Keratinocyte (primary cell): ENCODE measurements around the gene NUP160. TPM values are rescaled to one million over a fixed set of nuclear protein-coding genes. Genes with fewer than 3 reads are reported as not detected.

ENCODE experiments used
- DNase-seq: peaks from one replicate; pipeline ENCODE4 v3.0.0-alpha.2; 2011; ENCODE audit warnings: low read depth, missing footprints, low spot score
- FAIRE-seq: peaks from 2 replicates; lab custom pipeline; 2011; peaks lifted over from hg19 to GRCh38; lab: Jason Lieb, UNC
- H2AFZ ChIP-seq: 2 replicates; pipeline ENCODE4 v1.6.0; 2012; ENCODE audit warnings: low read length, control low read depth, inconsistent platforms; ENCODE audit not compliant: control insufficient read depth
- H3K27ac ChIP-seq: 2 replicates; pipeline ENCODE4 v1.5.1; 2011; ENCODE audit warnings: low read length; ENCODE audit not compliant: control insufficient read depth, insufficient read depth
- H3K27me3 ChIP-seq: 3 replicates; pipeline ENCODE4 v1.6.0; 2011; ENCODE audit warnings: low read length; ENCODE audit not compliant: control insufficient read depth, insufficient read depth; ENCODE audit errors: extremely low read depth
- H3K36me3 ChIP-seq, 2 experiments: 2 replicates in 1 of 2; 3 replicates in 1 of 2; pipeline ENCODE4 v1.5.1; 2011; ENCODE audit warnings: low read length in 2 of 2, mild to moderate bottlenecking in 1 of 2; ENCODE audit not compliant: control insufficient read depth in 2 of 2, insufficient read depth in 2 of 2; ENCODE audit errors: extremely low read depth in 1 of 2
- H3K4me1 ChIP-seq: 3 replicates; pipeline ENCODE4 v1.5.1; 2011; ENCODE audit warnings: low read length; ENCODE audit not compliant: control insufficient read depth, insufficient read depth; ENCODE audit errors: extremely low read depth
- H3K4me2 ChIP-seq: 3 replicates; pipeline ENCODE4 v1.6.0; 2011; ENCODE audit warnings: low read depth, low read length; ENCODE audit not compliant: control insufficient read depth, insufficient read depth; ENCODE audit errors: extremely low read depth
- H3K4me3 ChIP-seq, 3 experiments: fragments of 200-600 bp in 1 of 3; sonication (generic) in 1 of 3; 2 replicates in 2 of 3; 3 replicates in 1 of 3; pipeline ENCODE4 v1.5.1; 2011 to 2016; ENCODE audit warnings: low read length in 3 of 3, mild to moderate bottlenecking in 3 of 3, control low read depth in 2 of 3, inconsistent platforms in 1 of 3, low read depth in 1 of 3, mixed read lengths in 1 of 3, mixed run types in 1 of 3, moderate library complexity in 1 of 3; ENCODE audit not compliant: control insufficient read depth in 2 of 3, insufficient read depth in 2 of 3; ENCODE audit errors: extremely low read depth in 1 of 3
- H3K79me2 ChIP-seq: 2 replicates; pipeline ENCODE4 v1.6.0; 2012; ENCODE audit warnings: low read length; ENCODE audit not compliant: control insufficient read depth, insufficient read depth
- H3K9ac ChIP-seq: 3 replicates; pipeline ENCODE4 v1.6.0; 2011; ENCODE audit warnings: low read length; ENCODE audit not compliant: control insufficient read depth, insufficient read depth; ENCODE audit errors: extremely low read depth
- H3K9me1 ChIP-seq: 3 replicates; pipeline ENCODE4 v1.6.0; 2011; ENCODE audit warnings: low read length; ENCODE audit not compliant: control insufficient read depth, insufficient read depth; ENCODE audit errors: extremely low read depth
- H3K9me3 ChIP-seq: 2 replicates; pipeline ENCODE4 v1.5.1; 2012; ENCODE audit warnings: low read depth, low read length; ENCODE audit not compliant: control insufficient read depth
- H4K20me1 ChIP-seq: 3 replicates; pipeline ENCODE4 v1.6.0; 2011; ENCODE audit warnings: low read length; ENCODE audit not compliant: control insufficient read depth, insufficient read depth; ENCODE audit errors: extremely low read depth
- CTCF ChIP-seq, 3 experiments: IDR thresholded peaks in 1 of 3; conservative IDR thresholded peaks in 1 of 3; optimal IDR thresholded peaks in 1 of 3; 2 replicates in 2 of 3; 3 replicates in 1 of 3; pipeline versions ENCODE3 to v1.5.1; 2011; ENCODE audit warnings: low read length in 3 of 3, mild to moderate bottlenecking in 3 of 3, moderate library complexity in 2 of 3, control low read depth in 1 of 3, inconsistent platforms in 1 of 3; ENCODE audit not compliant: insufficient read depth in 2 of 3; ENCODE audit errors: extremely low read depth in 1 of 3
- EZH2 ChIP-seq: IDR thresholded peaks from one replicate; pipeline ENCODE4 v1.6.1; 2012; ENCODE audit warnings: inconsistent platforms, mild to moderate bottlenecking, low read length, moderate library complexity
- dilution Hi-C: fragments of 300-500 bp; cut with MboI; formaldehyde crosslinking; loops from one replicate; pipeline ENCODE4 v1.7.0; 2020; ENCODE audit warnings: low sequenced_read_pairs; ENCODE audit not compliant: extremely low pct_ligation_motif_present
- polyA plus RNA-seq, 5 experiments: library from polyadenylated mRNA; depleted of rRNA in 3 of 5; stranded (reverse) in 3 of 5; stranded (forward) in 1 of 5; unstranded in 1 of 5; fragments of >200 nt; gene quantifications; 1 replicate in 1 of 5; 2 replicates in 3 of 5; 3 replicates in 1 of 5; pipeline versions ENCODE4 v1.2.1 to v1.2.3, GENCODE V29; 2011 to 2012; ENCODE audit warnings: missing spikeins in 2 of 5, low read depth in 1 of 5, low replicate concordance in 1 of 5

NUP160 gene
- polyA plus RNA-seq, 1 donor (not counting 4 experiments of a cell fraction or from before 2014, with no cell fraction given) = 26.6 TPM

DNA sequence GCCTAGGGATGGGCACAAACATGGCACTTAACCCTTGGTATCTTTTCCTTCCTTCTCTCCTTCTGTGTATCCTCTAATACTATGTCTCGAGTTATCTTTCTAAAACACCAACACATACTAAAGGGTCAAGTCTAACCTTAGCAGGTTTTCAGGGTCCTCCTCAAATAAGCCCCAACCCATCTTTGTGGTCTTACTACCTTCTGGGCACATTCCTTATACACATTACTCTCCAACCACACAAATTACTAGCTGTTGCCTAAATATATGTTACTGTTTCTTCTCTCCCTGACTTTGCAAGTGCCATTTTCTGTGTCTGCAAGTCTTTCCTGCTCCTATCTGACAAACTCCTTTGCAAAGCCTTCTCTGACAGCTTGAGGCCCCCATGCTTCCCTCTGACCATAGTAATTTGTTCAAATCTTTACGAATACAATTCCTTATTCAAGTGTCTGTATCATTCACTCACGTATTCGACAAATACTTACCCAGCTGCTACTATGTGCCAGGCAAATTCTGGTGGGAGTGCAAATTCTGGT, 15.8 kb upstream of the NUP160 start:
- Histone ChIP-seq H4K20me1 (no peaks in the 10 kb centered on the region), H3K9me3 (no peaks in the 10 kb centered on the region), H3K79me2 (no peaks in the 10 kb centered on the region), H3K9ac (no peak overlapping the region), H3K4me3 (no peak overlapping the region), H3K36me3 (no peaks in the 10 kb centered on the region), H3K27ac (no peak overlapping the region), H3K4me2 (no peak overlapping the region), H3K27me3 (no peaks in the 10 kb centered on the region), H3K9me1 (no peaks in the 10 kb centered on the region), H3K4me1 (peaks cover 2% of the 10 kb centered on the region), H2AFZ (no peak overlapping the region)
- no peak for FAIRE-seq
- no peak for TF ChIP-seq EZH2
- no peak for TF ChIP-seq CTCF (optimal IDR thresholded peaks at IDR 0.05 in 1 of 3, IDR thresholded peaks at IDR 0.05 in 1 of 3, conservative IDR thresholded peaks at IDR 0.05 in 1 of 3; ENCODE audit: extremely low read depth in 1 of 3, insufficient read depth in 2 of 3, low read length in 3 of 3)
- dilution Hi-C loops = no loop called here
- DNase-seq = no peak

- DNase-seq (no peak), FAIRE-seq (no peak)
- Histone ChIP-seq H3K9ac (no peak overlapping the region), H2AFZ (no peak overlapping the region), H3K27me3 (no peaks in the 10 kb centered on the region), H3K4me1 (peaks cover 2% of the 10 kb centered on the region), H4K20me1 (no peaks in the 10 kb centered on the region), H3K4me2 (no peak overlapping the region), H3K36me3 (no peaks in the 10 kb centered on the region), H3K9me1 (no peaks in the 10 kb centered on the region), H3K4me3 (no peak overlapping the region), H3K9me3 (no peaks in the 10 kb centered on the region), H3K27ac (no peak overlapping the region), H3K79me2 (no peaks in the 10 kb centered on the region)
- dilution Hi-C loops = no loop called here
- TF ChIP-seq EZH2 = no peak
Measured at GRCh38 chr11:47863189-47863897, 15.2 kb upstream of the NUP160 start.
